T-cell (primary cell): ENCODE measurements around the gene GIGYF1. TPM values are rescaled to one million over a fixed set of nuclear protein-coding genes. Genes with fewer than 3 reads are reported as not detected.

Experiments
- ATAC-seq, 4 experiments: fragments of 200-7000 bp in 3 of 4; fragments of 150-1000 bp in 1 of 4; cut with Tn5 transposase; replicated peaks in 1 of 4; 1 replicate in 3 of 4; 2 replicates in 1 of 4; pipeline ENCODE4 v1.10.0; 2021; ENCODE audit warnings: moderate library complexity in 3 of 4, mild to moderate bottlenecking in 2 of 4, moderate number of reproducible peaks in 1 of 4
- CTCF ChIA-PET, 2 donors: fragments of 300-600 bp; sonication (Branson Sonifier 250); formaldehyde crosslinking; loops; one replicate each; lab custom pipeline; 2022; ENCODE audit warnings: antibody characterized with exemption in 2 of 2; lab: Charles Lee
- POLR2A ChIA-PET, 2 donors: fragments of 300-600 bp; sonication (Branson Sonifier 250); formaldehyde crosslinking; loops; one replicate each; lab custom pipeline; 2022; ENCODE audit warnings: antibody characterized with exemption in 2 of 2; lab: Charles Lee
- DNase-seq, 35 experiments: peaks; one replicate each; pipeline versions ENCODE4 v3.0.0 to v3.0.0-alpha.2; 2013 to 2023
- H3K27ac ChIP-seq: one replicate; pipeline ENCODE4 v1.5.1; 2013; ENCODE audit warnings: low read length
- H3K27me3 ChIP-seq, 2 experiments: replicated peaks in 1 of 2; 1 replicate in 1 of 2; 2 replicates in 1 of 2; pipeline versions ENCODE4 v1.6.1 to v1.7.0; 2013; ENCODE audit warnings: low read length in 1 of 2, mixed read lengths in 1 of 2; ENCODE audit not compliant: control insufficient read depth in 2 of 2, insufficient read depth in 2 of 2; ENCODE audit errors: extremely low read depth in 1 of 2
- H3K36me3 ChIP-seq, 2 donors: 1 replicate in 1 of 2; 2 replicates in 1 of 2; pipeline versions ENCODE4 v1.6.1 to v1.7.0; 2013; ENCODE audit warnings: low read length in 1 of 2; ENCODE audit not compliant: control insufficient read depth in 2 of 2, insufficient read depth in 1 of 2; ENCODE audit errors: extremely low read depth in 1 of 2
- H3K4me1 ChIP-seq, 2 experiments: 1 replicate in 1 of 2; 2 replicates in 1 of 2; pipeline versions ENCODE4 v1.6.1 to v1.7.0; 2013; ENCODE audit warnings: low read length in 2 of 2, mixed read lengths in 1 of 2; ENCODE audit not compliant: insufficient read depth in 2 of 2, control insufficient read depth in 1 of 2; ENCODE audit errors: extremely low read depth in 1 of 2
- H3K4me3 ChIP-seq, 2 donors: 1 replicate in 1 of 2; 2 replicates in 1 of 2; pipeline versions ENCODE4 v1.5.1 to v1.7.0; 2013; ENCODE audit warnings: mild to moderate bottlenecking in 2 of 2, low read length in 1 of 2, moderate library complexity in 1 of 2; ENCODE audit not compliant: control insufficient read depth in 1 of 2; ENCODE audit errors: extremely low read depth in 1 of 2
- H3K9me3 ChIP-seq: 2 replicates; pipeline ENCODE4 v1.7.0; 2013
- H3K27ac Mint-ChIP-seq, 2 donors: one replicate each; pipeline ENCODE4 v1.8.0; 2020 to 2021; ENCODE audit warnings: mild to moderate bottlenecking in 2 of 2, mixed read lengths in 2 of 2
- H3K27me3 Mint-ChIP-seq, 2 donors: one replicate each; pipeline ENCODE4 v1.8.0; 2021 to 2022; ENCODE audit warnings: mixed read lengths in 2 of 2
- H3K36me3 Mint-ChIP-seq: one replicate; pipeline ENCODE4 v1.8.0; 2021; ENCODE audit warnings: mixed read lengths
- H3K4me1 Mint-ChIP-seq, 3 donors: one replicate each; pipeline ENCODE4 v1.8.0; 2020 to 2022; ENCODE audit warnings: mixed read lengths in 3 of 3, mild to moderate bottlenecking in 1 of 3
- H3K4me3 Mint-ChIP-seq, 3 donors: one replicate each; pipeline ENCODE4 v1.8.0; 2020 to 2022; ENCODE audit warnings: mild to moderate bottlenecking in 3 of 3, mixed read lengths in 3 of 3, moderate library complexity in 3 of 3
- H3K9me3 Mint-ChIP-seq, 3 donors: one replicate each; pipeline ENCODE4 v1.8.0; 2020 to 2022; ENCODE audit warnings: mixed read lengths in 3 of 3
- WGBS: methylation state at CpG from one replicate; pipeline ENCODE4 v1.1.5; 2013; ENCODE audit warnings: missing lambda C conversion rate; ENCODE audit not compliant: insufficient coverage; 5-methylcytosine and 5-hydroxymethylcytosine counted together
- total RNA-seq, 35 experiments: library from RNA in 6 of 35; stranded (reverse) in 6 of 35; fragments of 120-200 nt in 1 of 35; gene quantifications; one replicate each; pipeline versions ENCODE4 v1.2.1 to v1.2.4 and lab custom pipeline; 2013 to 2026

The GIGYF1 gene
- total RNA-seq, 5 donors from 2014 or later (not counting 1 experiment from before 2014, with no cell fraction given): 87.7 to 161 (median 124) TPM

DNA sequence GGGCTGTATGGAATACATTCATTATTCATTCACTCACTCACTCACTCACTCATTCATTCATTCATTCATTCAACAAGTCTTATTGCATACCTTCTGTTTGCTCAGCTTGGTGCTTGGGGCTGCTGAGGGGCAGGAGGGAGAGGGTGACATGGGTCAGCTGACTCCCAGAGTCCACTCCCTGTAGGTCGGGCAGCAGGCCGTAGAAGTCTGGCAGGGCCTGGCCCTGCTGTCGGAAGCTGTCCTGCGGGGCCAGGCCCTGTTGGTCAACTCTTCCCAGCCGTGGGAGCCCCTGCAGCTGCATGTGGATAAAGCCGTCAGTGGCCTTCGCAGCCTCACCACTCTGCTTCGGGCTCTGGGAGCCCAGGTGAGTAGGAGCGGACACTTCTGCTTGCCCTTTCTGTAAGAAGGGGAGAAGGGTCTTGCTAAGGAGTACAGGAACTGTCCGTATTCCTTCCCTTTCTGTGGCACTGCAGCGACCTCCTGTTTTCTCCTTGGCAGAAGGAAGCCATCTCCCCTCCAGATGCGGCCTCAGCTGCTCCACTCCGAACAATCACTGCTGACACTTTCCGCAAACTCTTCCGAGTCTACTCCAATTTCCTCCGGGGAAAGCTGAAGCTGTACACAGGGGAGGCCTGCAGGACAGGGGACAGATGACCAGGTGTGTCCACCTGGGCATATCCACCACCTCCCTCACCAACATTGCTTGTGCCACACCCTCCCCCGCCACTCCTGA is 28.6 kb upstream of the GIGYF1 start:
- POLR2A ChIA-PET: no interaction called here
- peaks cover 0 to 7% of the 10 kb centered on the region in 2 experiments for H3K4me1 ChIP-seq
- Mint-ChIP-seq H3K4me1 (peaks cover 6 to 7% (median 6%) of the 10 kb centered on the region in 3 donors), H3K36me3 (peaks cover 4% of the 10 kb centered on the region), H3K27ac (no peak overlapping the region), H3K4me3 (no peak overlapping the region), H3K9me3 (peaks cover 0 to 11% (median 8%) of the 10 kb centered on the region in 3 donors), H3K27me3 (peaks cover 42 to 54% of the 10 kb centered on the region in 2 donors)
- 80% methylated on average over 15 of the region's 17 CpGs for WGBS
- DNase-seq (no peak), ATAC-seq (no peak)
- H3K27ac ChIP-seq: no peak overlapping the region
- CTCF ChIA-PET: interaction anchor here in 1 of 2 donors (1.0 kb wide), 1 partner anchor 17 kb away, joined by 4 read pairs; the partner anchor contains the start of gene POP7
- H3K27me3 ChIP-seq: peaks cover 0 to 75% of the 10 kb centered on the region in 2 experiments
- no peak overlapping the region for H3K4me3 ChIP-seq
- no peaks in the 10 kb centered on the region for H3K36me3 ChIP-seq
- H3K9me3 ChIP-seq: no peaks in the 10 kb centered on the region

DNA sequence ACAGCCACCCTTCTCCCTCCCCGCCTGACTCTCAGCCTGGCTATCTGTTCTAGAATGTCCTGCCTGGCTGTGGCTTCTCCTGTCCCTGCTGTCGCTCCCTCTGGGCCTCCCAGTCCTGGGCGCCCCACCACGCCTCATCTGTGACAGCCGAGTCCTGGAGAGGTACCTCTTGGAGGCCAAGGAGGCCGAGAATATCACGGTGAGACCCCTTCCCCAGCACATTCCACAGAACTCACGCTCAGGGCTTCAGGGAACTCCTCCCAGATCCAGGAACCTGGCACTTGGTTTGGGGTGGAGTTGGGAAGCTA is 27.4 kb upstream of the GIGYF1 start:
- ChIA-PET POLR2A (interaction anchor here in 1 of 2 donors (0.7 kb wide), 1 partner anchor 356 kb away, joined by 10 read pairs; no protein-coding TSS in a partner anchor), CTCF (no interaction called here)
- Histone ChIP-seq H3K27me3 (peaks cover 0 to 73% of the 10 kb centered on the region in 2 experiments), H3K4me3 (no peak overlapping the region), H3K9me3 (no peaks in the 10 kb centered on the region), H3K27ac (no peak overlapping the region), H3K36me3 (no peaks in the 10 kb centered on the region), H3K4me1 (peaks cover 0 to 7% of the 10 kb centered on the region in 2 experiments)
- 71% methylated on average over 3 of the region's 8 CpGs for WGBS
- ATAC-seq (no peak), DNase-seq (no peak)
- Mint-ChIP-seq H3K4me1 (peaks cover 6 to 7% (median 6%) of the 10 kb centered on the region in 3 donors), H3K4me3 (no peak overlapping the region), H3K27me3 (peaks cover 36 to 47% of the 10 kb centered on the region in 2 donors), H3K9me3 (peaks cover 0 to 11% (median 8%) of the 10 kb centered on the region in 3 donors), H3K27ac (no peak overlapping the region), H3K36me3 (peaks cover 4% of the 10 kb centered on the region)

DNA sequence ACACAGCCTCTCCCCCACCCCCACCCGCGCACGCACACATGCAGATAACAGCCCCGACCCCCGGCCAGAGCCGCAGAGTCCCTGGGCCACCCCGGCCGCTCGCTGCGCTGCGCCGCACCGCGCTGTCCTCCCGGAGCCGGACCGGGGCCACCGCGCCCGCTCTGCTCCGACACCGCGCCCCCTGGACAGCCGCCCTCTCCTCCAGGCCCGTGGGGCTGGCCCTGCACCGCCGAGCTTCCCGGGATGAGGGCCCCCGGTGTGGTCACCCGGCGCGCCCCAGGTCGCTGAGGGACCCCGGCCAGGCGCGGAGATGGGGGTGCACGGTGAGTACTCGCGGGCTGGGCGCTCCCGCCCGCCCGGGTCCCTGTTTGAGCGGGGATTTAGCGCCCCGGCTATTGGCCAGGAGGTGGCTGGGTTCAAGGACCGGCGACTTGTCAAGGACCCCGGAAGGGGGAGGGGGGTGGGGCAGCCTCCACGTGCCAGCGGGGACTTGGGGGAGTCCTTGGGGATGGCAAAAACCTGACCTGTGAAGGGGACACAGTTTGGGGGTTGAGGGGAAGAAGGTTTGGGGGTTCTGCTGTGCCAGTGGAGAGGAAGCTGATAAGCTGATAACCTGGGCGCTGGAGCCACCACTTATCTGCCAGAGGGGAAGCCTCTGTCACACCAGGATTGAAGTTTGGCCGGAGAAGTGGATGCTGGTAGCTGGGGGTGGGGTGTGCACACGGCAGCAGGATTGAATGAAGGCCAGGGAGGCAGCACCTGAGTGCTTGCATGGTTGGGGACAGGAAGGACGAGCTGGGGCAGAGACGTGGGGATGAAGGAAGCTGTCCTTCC is 26.8 kb upstream of the GIGYF1 start:
- CTCF ChIA-PET: no interaction called here
- Mint-ChIP-seq H3K4me1 (peaks cover 6 to 7% (median 6%) of the 10 kb centered on the region in 3 donors), H3K36me3 (peaks cover 4% of the 10 kb centered on the region), H3K9me3 (peaks cover 0 to 11% (median 8%) of the 10 kb centered on the region in 3 donors), H3K4me3 (no peak overlapping the region), H3K27ac (no peak overlapping the region), H3K27me3 (peaks cover 36 to 47% of the 10 kb centered on the region in 2 donors)
- ATAC-seq (no peak), DNase-seq (no peak)
- Histone ChIP-seq H3K4me1 (peaks cover 0 to 7% of the 10 kb centered on the region in 2 experiments), H3K9me3 (no peaks in the 10 kb centered on the region), H3K27ac (no peak overlapping the region), H3K4me3 (no peak overlapping the region), H3K27me3 (peaks cover 2 to 71% of the 10 kb centered on the region in 2 experiments), H3K36me3 (no peaks in the 10 kb centered on the region)
- POLR2A ChIA-PET: interaction anchor here in 1 of 2 donors (0.7 kb wide), 1 partner anchor 355 kb away, joined by 10 read pairs; no protein-coding TSS in a partner anchor
- WGBS: 6% methylated on average over 46 of the region's 56 CpGs

DNA sequence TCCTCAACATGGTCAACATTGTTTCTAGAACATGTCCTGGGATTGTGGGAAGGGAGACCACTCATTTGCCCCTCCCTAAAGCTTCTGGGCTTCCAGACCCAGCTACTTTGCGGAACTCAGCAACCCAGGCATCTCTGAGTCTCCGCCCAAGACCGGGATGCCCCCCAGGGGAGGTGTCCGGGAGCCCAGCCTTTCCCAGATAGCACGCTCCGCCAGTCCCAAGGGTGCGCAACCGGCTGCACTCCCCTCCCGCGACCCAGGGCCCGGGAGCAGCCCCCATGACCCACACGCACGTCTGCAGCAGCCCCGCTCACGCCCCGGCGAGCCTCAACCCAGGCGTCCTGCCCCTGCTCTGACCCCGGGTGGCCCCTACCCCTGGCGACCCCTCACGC is 26.2 kb upstream of the GIGYF1 start, which contains the start of gene EPO:
Gene EPO (plus strand): TSS at position 190 of the 392 bp plus-strand sequence. CDS start 513 bp downstream, outside the sequence.
- CTCF ChIA-PET: interaction anchor here in 1 of 2 donors (0.7 kb wide), 1 partner anchor 381 kb away, joined by 3 read pairs; no protein-coding TSS in a partner anchor
- ATAC-seq: no peak

DNA sequence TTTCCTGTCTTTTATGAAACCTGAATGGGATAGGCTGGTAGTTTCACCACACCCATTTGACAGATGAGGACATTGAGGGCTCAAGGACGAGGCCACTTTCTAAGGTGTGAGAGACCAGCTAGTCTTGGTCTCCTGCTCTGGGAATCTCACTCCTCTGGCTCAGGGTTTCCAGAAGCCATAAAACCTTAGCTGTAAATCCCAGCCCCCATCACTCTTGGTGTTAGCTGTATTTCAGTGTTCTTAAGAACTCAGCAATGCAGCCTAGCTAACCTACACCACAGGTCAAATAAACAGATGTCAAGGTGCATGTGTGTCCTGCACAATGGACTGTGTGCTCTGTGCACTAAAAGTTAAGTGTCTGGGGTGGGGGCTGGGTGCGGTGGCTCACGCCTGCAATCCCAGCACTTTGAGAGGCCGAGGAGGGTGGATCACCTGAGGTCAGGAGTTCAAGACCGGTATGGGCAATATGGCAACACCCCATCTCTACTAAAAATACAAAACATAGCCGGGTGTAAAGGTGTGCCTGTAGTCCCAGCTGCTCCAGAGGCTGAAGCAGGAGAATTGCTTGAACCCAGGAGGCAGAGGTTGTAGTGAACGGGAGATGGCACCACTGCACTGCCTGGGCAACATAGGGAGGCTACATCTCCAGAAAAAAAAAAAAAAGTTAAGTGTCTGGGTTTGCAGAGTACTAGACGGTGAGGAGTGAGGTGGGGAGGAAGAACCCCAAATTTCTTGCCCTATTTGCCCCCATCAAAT is 25.7 kb upstream of the GIGYF1 start:
- no CpG with 5 or more reads among the region's 8 CpGs for WGBS
- Mint-ChIP-seq H3K4me1 (peaks cover 0 to 2% (median 2%) of the 10 kb centered on the region in 3 donors), H3K4me3 (no peak overlapping the region), H3K27me3 (peaks cover 41 to 43% of the 10 kb centered on the region in 2 donors), H3K9me3 (peaks cover 0 to 11% (median 8%) of the 10 kb centered on the region in 3 donors), H3K36me3 (peaks cover 4% of the 10 kb centered on the region), H3K27ac (no peak overlapping the region)
- Histone ChIP-seq H3K4me1 (peaks cover 0 to 4% of the 10 kb centered on the region in 2 experiments), H3K27me3 (peaks cover 2 to 68% of the 10 kb centered on the region in 2 experiments), H3K36me3 (no peaks in the 10 kb centered on the region), H3K27ac (no peak overlapping the region), H3K4me3 (no peak overlapping the region), H3K9me3 (no peaks in the 10 kb centered on the region)
- no peak for ATAC-seq
- ChIA-PET CTCF (interaction anchor here in 1 of 2 donors (0.7 kb wide), 1 partner anchor 381 kb away, joined by 3 read pairs; no protein-coding TSS in a partner anchor), POLR2A (no interaction called here)
- DNase-seq: no peak

More for the DNA sequence above, 26.2 kb upstream of the GIGYF1 start, which contains the start of gene EPO:
- H3K27me3 ChIP-seq: peaks cover 2 to 68% of the 10 kb centered on the region in 2 experiments
- POLR2A ChIA-PET: no interaction called here
- WGBS: 8% methylated on average over 21 of the region's 21 CpGs
- Mint-ChIP-seq H3K27me3 (peaks cover 39 to 45% of the 10 kb centered on the region in 2 donors), H3K4me1 (peaks cover 5 to 6% (median 6%) of the 10 kb centered on the region in 3 donors), H3K36me3 (peaks cover 4% of the 10 kb centered on the region), H3K9me3 (peaks cover 0 to 11% (median 8%) of the 10 kb centered on the region in 3 donors), H3K4me3 (no peak within 1 kb of the TSS), H3K27ac (no peak within 1 kb of the TSS)
- no peak within 1 kb of the TSS for H3K27ac ChIP-seq
- H3K4me3 ChIP-seq: no peak within 1 kb of the TSS
- DNase-seq: no peak
- H3K4me1 ChIP-seq: peaks cover 0 to 7% of the 10 kb centered on the region in 2 experiments
- H3K9me3 ChIP-seq: no peaks in the 10 kb centered on the region
- H3K36me3 ChIP-seq: no peaks in the 10 kb centered on the region
